MM.1S (cell line): ENCODE results near the gene LRRN4.
"Not testable (repeated sequence)": the region's sequence is repeated elsewhere in the genome, so short reads cannot be mapped to it uniquely, and the experiment has no call there.

Experiments
- DNase-seq: peaks from one replicate; pipeline ENCODE4 v3.0.0-alpha.2; 2015
- H2AFZ ChIP-seq: fragments of 300-600 bp; sonication (generic); 2 replicates; pipeline ENCODE4 v1.6.0; 2016; ENCODE audit warnings: antibody characterized with exemption, low read length
- H3F3A ChIP-seq: fragments of 300-600 bp; sonication (generic); 2 replicates; pipeline ENCODE4 v1.6.1; 2016; ENCODE audit warnings: mild to moderate bottlenecking, antibody characterized with exemption, low read length, moderate library complexity, mixed read lengths; ENCODE audit not compliant: insufficient read depth
- H3K27ac ChIP-seq: fragments of 300-600 bp; sonication (generic); 2 replicates; pipeline ENCODE4 v1.5.1; 2016; ENCODE audit warnings: mild to moderate bottlenecking, low read length
- H3K27me3 ChIP-seq: fragments of 300-600 bp; sonication (generic); replicated peaks from 2 replicates; pipeline ENCODE4 v1.6.0; 2016; ENCODE audit warnings: low read length; ENCODE audit not compliant: insufficient read depth
- H3K36me3 ChIP-seq: fragments of 300-600 bp; sonication (generic); replicated peaks from 2 replicates; pipeline ENCODE4 v1.6.1; 2016; ENCODE audit warnings: mild to moderate bottlenecking, low read length, mixed read lengths; ENCODE audit not compliant: insufficient read depth
- H3K4me1 ChIP-seq: fragments of 300-600 bp; sonication (generic); 2 replicates; pipeline ENCODE4 v1.6.1; 2016; ENCODE audit warnings: low read length, mixed read lengths
- H3K4me2 ChIP-seq: fragments of 300-600 bp; sonication (generic); 2 replicates; pipeline ENCODE4 v1.6.0; 2016; ENCODE audit warnings: low read depth, low read length
- H3K4me3 ChIP-seq: fragments of 300-600 bp; sonication (generic); 2 replicates; pipeline ENCODE4 v1.5.1; 2016; ENCODE audit warnings: low read length, mixed read lengths
- H3K79me2 ChIP-seq: fragments of 300-600 bp; sonication (generic); 2 replicates; pipeline ENCODE4 v1.6.1; 2016; ENCODE audit warnings: mixed run types, low read length, mixed read lengths
- H3K9ac ChIP-seq: fragments of 300-600 bp; sonication (generic); 2 replicates; pipeline ENCODE4 v1.6.1; 2016; ENCODE audit warnings: low read length, mixed read lengths
- H3K9me2 ChIP-seq: fragments of 300-600 bp; sonication (generic); replicated peaks from 2 replicates; pipeline ENCODE4 v1.6.1; 2016; ENCODE audit warnings: mild to moderate bottlenecking, low read length, mixed read lengths; ENCODE audit not compliant: insufficient read depth
- H3K9me3 ChIP-seq: fragments of 300-600 bp; sonication (generic); replicated peaks from 2 replicates; pipeline ENCODE4 v1.6.1; 2016; ENCODE audit warnings: mild to moderate bottlenecking, low read length, mixed read lengths; ENCODE audit not compliant: insufficient read depth
- H4K20me1 ChIP-seq: fragments of 300-600 bp; sonication (generic); 2 replicates; pipeline ENCODE4 v1.6.1; 2016; ENCODE audit warnings: mild to moderate bottlenecking, low read length, moderate library complexity, mixed read lengths; ENCODE audit not compliant: insufficient read depth
- EZH2 ChIP-seq: fragments of 300-600 bp; sonication (generic); optimal IDR thresholded peaks from 2 replicates; pipeline ENCODE3; 2017; ENCODE audit warnings: low read depth, mild to moderate bottlenecking, antibody characterized with exemption, low read length, mixed read lengths
- EZH2phosphoT487 ChIP-seq: fragments of 300-600 bp; sonication (generic); IDR thresholded peaks from 2 replicates; pipeline ENCODE4 v1.6.1; 2018; ENCODE audit warnings: antibody characterized with exemption, low read length
- TF ChIP-seq, protein P1 (sequence below): fragments of 300-600 bp; sonication (generic); IDR thresholded peaks from 2 replicates; pipeline ENCODE4 v1.5.1; 2016; ENCODE audit warnings: antibody characterized with exemption, low read length, mixed read lengths

Gene LRRN4

DNA sequence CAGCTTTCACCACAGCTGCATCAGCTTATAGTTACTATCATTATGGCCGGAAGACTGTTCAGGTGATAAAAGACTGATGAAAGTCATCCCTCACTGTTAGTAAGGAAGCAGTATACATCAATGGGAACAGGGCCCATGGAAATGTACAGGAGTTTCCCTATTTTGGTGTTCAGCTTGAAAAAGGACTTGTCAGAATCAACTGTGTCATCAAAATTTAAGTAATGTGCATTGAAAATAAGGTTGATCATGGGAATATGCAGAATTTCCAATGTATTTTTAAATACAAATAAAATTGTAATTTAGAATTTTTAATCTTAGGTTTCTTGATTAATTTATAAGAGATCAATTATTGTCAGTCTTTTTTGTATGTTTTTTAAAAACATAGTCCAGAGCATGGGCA lies 16.8 kb downstream of the LRRN4 start:
- H3K27me3 ChIP-seq: no peaks in the 10 kb centered on the region
- H3K27ac ChIP-seq: no peak overlapping the region
- no peak overlapping the region for H3K9ac ChIP-seq
- H3K9me2 ChIP-seq: no peaks in the 10 kb centered on the region
- peaks cover 16% of the 10 kb centered on the region for H3K4me1 ChIP-seq
- no peaks in the 10 kb centered on the region for H3K9me3 ChIP-seq
- H3K4me3 ChIP-seq: no peak overlapping the region
- no peak for DNase-seq
- H3K4me2 ChIP-seq: no peak overlapping the region
- H3K36me3 ChIP-seq: peaks cover 5% of the 10 kb centered on the region; the same call in 1 of the 2 replicates
- TF ChIP-seq EZH2: no peak
- TF ChIP-seq EZH2phosphoT487: no peak
- TF ChIP-seq, protein P1, sequence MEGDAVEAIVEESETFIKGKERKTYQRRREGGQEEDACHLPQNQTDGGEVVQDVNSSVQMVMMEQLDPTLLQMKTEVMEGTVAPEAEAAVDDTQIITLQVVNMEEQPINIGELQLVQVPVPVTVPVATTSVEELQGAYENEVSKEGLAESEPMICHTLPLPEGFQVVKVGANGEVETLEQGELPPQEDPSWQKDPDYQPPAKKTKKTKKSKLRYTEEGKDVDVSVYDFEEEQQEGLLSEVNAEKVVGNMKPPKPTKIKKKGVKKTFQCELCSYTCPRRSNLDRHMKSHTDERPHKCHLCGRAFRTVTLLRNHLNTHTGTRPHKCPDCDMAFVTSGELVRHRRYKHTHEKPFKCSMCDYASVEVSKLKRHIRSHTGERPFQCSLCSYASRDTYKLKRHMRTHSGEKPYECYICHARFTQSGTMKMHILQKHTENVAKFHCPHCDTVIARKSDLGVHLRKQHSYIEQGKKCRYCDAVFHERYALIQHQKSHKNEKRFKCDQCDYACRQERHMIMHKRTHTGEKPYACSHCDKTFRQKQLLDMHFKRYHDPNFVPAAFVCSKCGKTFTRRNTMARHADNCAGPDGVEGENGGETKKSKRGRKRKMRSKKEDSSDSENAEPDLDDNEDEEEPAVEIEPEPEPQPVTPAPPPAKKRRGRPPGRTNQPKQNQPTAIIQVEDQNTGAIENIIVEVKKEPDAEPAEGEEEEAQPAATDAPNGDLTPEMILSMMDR: no peak
- no peak overlapping the region for H2AFZ ChIP-seq
- 0 out of 2 replicates have a peak, but pooled peaks cover 4% of the 10 kb centered on the region for H3K79me2 ChIP-seq
- H3F3A ChIP-seq: peaks cover 6% of the 10 kb centered on the region; the same call in 1 of the 2 replicates
- no peaks in the 10 kb centered on the region for H4K20me1 ChIP-seq

- H2AFZ ChIP-seq: no peak overlapping the region
- no peaks in the 10 kb centered on the region for H3K27me3 ChIP-seq
- H3K79me2 ChIP-seq: 0 out of 2 replicates have a peak, but pooled peaks cover 4% of the 10 kb centered on the region
- peaks cover 16% of the 10 kb centered on the region for H3K4me1 ChIP-seq
- no peak overlapping the region for H3K4me2 ChIP-seq
- peaks cover 6% of the 10 kb centered on the region; the same call in 1 of the 2 replicates for H3F3A ChIP-seq
- no peak overlapping the region for H3K27ac ChIP-seq
- no peak overlapping the region for H3K9ac ChIP-seq
- no peak for DNase-seq
- H4K20me1 ChIP-seq: no peaks in the 10 kb centered on the region
- peaks cover 5% of the 10 kb centered on the region; the same call in 1 of the 2 replicates for H3K36me3 ChIP-seq
- no peak for TF ChIP-seq EZH2phosphoT487
- TF ChIP-seq EZH2: no peak
- TF ChIP-seq, protein P1: no peak
- H3K4me3 ChIP-seq: no peak overlapping the region
- no peaks in the 10 kb centered on the region for H3K9me2 ChIP-seq
- H3K9me3 ChIP-seq: no peaks in the 10 kb centered on the region
Measured at GRCh38 chr20:6036213-6036612, 17.6 kb downstream of the LRRN4 start.

- Histone ChIP-seq H3K4me2 (peak overlapping the region; percentile 15; the same call in 1 of the 2 replicates), H3K36me3 (peaks cover 5% of the 10 kb centered on the region; the same call in 1 of the 2 replicates), H3K9me2 (no peaks in the 10 kb centered on the region), H3K4me3 (no peak overlapping the region), H3K9me3 (no peaks in the 10 kb centered on the region), H3F3A (peaks cover 6% of the 10 kb centered on the region; the same call in 1 of the 2 replicates), H3K9ac (no peak overlapping the region), H4K20me1 (no peaks in the 10 kb centered on the region), H3K27me3 (no peaks in the 10 kb centered on the region), H2AFZ (no peak overlapping the region), H3K27ac (peak overlapping the region; percentile 30; the same call in 1 of the 2 replicates), H3K79me2 (0 out of 2 replicates have a peak, but pooled peaks cover 4% of the 10 kb centered on the region), H3K4me1 (peaks cover 16% of the 10 kb centered on the region)
- peak; percentile 36 for DNase-seq
- TF ChIP-seq EZH2phosphoT487 (no peak), EZH2 (no peak)
- TF ChIP-seq, protein P1: no peak
Measured at GRCh38 chr20:6034134-6034969, 19.5 kb downstream of the LRRN4 start.

DNA sequence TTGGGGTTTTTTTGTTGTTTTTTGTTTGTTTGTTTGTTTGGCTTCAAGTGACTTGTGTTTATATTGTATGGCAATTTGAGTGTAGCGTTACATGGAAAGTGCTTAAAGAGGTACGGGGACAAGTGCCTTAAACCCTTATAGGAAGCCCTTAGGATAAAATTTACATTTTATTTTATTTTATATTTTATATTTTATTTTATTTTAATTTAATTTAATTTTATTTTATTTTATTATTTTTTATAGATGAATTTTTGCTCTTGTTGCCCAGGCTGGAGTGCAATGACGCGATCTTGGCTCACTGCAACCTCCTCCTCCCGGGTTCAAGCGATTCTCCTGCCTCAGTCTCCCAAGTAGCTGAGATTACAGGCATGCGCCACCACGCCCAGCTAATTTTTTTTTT lies 21.0 kb downstream of the LRRN4 start:
- not testable (repeated sequence) for H3K9ac ChIP-seq, H3K9me2 ChIP-seq, H3K4me2 ChIP-seq, DNase-seq, H4K20me1 ChIP-seq, H3K36me3 ChIP-seq, H3K9me3 ChIP-seq, H3F3A ChIP-seq, H3K4me3 ChIP-seq, H3K27ac ChIP-seq, H3K27me3 ChIP-seq, H3K79me2 ChIP-seq, H2AFZ ChIP-seq
- H3K4me1 ChIP-seq: peaks cover 16% of the 10 kb centered on the region
